Fibroblast of skin of right biceps (primary cell): ENCODE measurements around the gene SLC6A7.

ENCODE experiments used
- DNase-seq: peaks from one replicate; pipeline ENCODE4 v3.0.0-alpha.2; 2013

The SLC6A7 gene

GRCh38 chr5:150195736-150196485 lies 6.0 kb downstream of the SLC6A7 start:
- no peak for DNase-seq

- no peak for DNase-seq
Measured at GRCh38 chr5:150196514-150196913, 6.7 kb downstream of the SLC6A7 start.

- DNase-seq: no peak
Measured at GRCh38 chr5:150196986-150197385, 7.1 kb downstream of the SLC6A7 start.

- DNase-seq: no peak
Measured at GRCh38 chr5:150197476-150197875, 7.6 kb downstream of the SLC6A7 start.

- DNase-seq: no peak
Measured at GRCh38 chr5:150202501-150202900, 12.6 kb downstream of the SLC6A7 start.

- no peak for DNase-seq
Measured at GRCh38 chr5:150203832-150204589, 14.1 kb downstream of the SLC6A7 start.

- DNase-seq: no peak
Measured at GRCh38 chr5:150204590-150204960, 14.7 kb downstream of the SLC6A7 start.

GRCh38 chr5:150206098-150206778 lies 16.4 kb downstream of the SLC6A7 start:
- DNase-seq: no peak

GRCh38 chr5:150206779-150207115 lies 16.9 kb downstream of the SLC6A7 start:
- no peak for DNase-seq

- DNase-seq: peak; percentile 71
Measured at GRCh38 chr5:150208187-150209098, 18.6 kb downstream of the SLC6A7 start.

- DNase-seq: no peak
Measured at GRCh38 chr5:150209099-150209635, 19.3 kb downstream of the SLC6A7 start.

- DNase-seq: no peak
Measured at GRCh38 chr5:150210644-150211043, 20.8 kb downstream of the SLC6A7 start.

GRCh38 chr5:150211156-150212030 lies 21.5 kb downstream of the SLC6A7 start:
- no peak for DNase-seq

GRCh38 chr5:150213530-150213929 lies 23.7 kb downstream of the SLC6A7 start:
- peak; percentile 66 for DNase-seq

GRCh38 chr5:150214289-150214688 lies 24.4 kb downstream of the SLC6A7 start:
- peak; percentile 70 for DNase-seq

GRCh38 chr5:150215979-150216944 lies 26.4 kb downstream of the SLC6A7 start:
- DNase-seq: no peak

- DNase-seq: no peak
Measured at GRCh38 chr5:150217038-150217437, 27.2 kb downstream of the SLC6A7 start.

- DNase-seq: peak; percentile 77
Measured at GRCh38 chr5:150217873-150218692, 28.2 kb downstream of the SLC6A7 start.

- DNase-seq: no peak
Measured at GRCh38 chr5:150218693-150219035, 28.8 kb downstream of the SLC6A7 start.
